H9 (cell line): ENCODE results near the gene GPR146. TPM values are rescaled to one million over a fixed set of nuclear protein-coding genes. Genes with fewer than 3 reads are reported as not detected.
A peak's percentile ranks its signal among the peaks of the same experiment; 100 is the strongest.

Experiments used
- DNase-seq: peaks from one replicate; pipeline ENCODE4 v3.0.0-alpha.2; 2017
- H2AFZ ChIP-seq: one replicate; pipeline ENCODE4 v1.6.1; 2013; ENCODE audit warnings: mild to moderate bottlenecking, low read length, control low read depth, moderate library complexity
- H2AK5ac ChIP-seq: 2 replicates; pipeline ENCODE4 v1.6.1; 2013; ENCODE audit warnings: low read length, control low read depth, mixed read lengths; ENCODE audit not compliant: insufficient read length
- H2BK120ac ChIP-seq: one replicate; pipeline ENCODE4 v1.6.1; 2013; ENCODE audit warnings: low read depth, mild to moderate bottlenecking, low read length, control low read depth, inconsistent platforms; ENCODE audit not compliant: poor library complexity, severe bottlenecking
- H2BK12ac ChIP-seq: 2 replicates; pipeline ENCODE4 v1.6.1; 2013; ENCODE audit warnings: low read length, control low read depth, mixed read lengths, low read depth; ENCODE audit not compliant: insufficient read length
- H2BK15ac ChIP-seq: 2 replicates; pipeline ENCODE4 v1.6.1; 2013; ENCODE audit warnings: low read depth, low read length, control low read depth
- H2BK20ac ChIP-seq: one replicate; pipeline ENCODE4 v1.6.1; 2013; ENCODE audit warnings: low read depth, mild to moderate bottlenecking, low read length, control low read depth, inconsistent platforms; ENCODE audit not compliant: poor library complexity, severe bottlenecking
- H2BK5ac ChIP-seq: 2 replicates; pipeline ENCODE4 v1.6.1; 2013; ENCODE audit warnings: low read length, control low read depth, mixed read lengths; ENCODE audit not compliant: insufficient read length
- H3K14ac ChIP-seq: 2 replicates; pipeline ENCODE4 v1.6.1; 2013; ENCODE audit warnings: low read length, control low read depth; ENCODE audit not compliant: insufficient read depth
- H3K18ac ChIP-seq: 2 replicates; pipeline ENCODE4 v1.6.1; 2013; ENCODE audit warnings: low read depth, mild to moderate bottlenecking, mixed read lengths, low read length, control low read depth; ENCODE audit not compliant: insufficient read length
- H3K23ac ChIP-seq: 2 replicates; pipeline ENCODE4 v1.6.1; 2013; ENCODE audit warnings: low read length, control low read depth, mixed read lengths, low read depth; ENCODE audit not compliant: insufficient read length
- H3K23me2 ChIP-seq: 2 replicates; pipeline ENCODE4 v1.6.1; 2013; ENCODE audit warnings: low read depth, mild to moderate bottlenecking, mixed read lengths, low read length, control low read depth; ENCODE audit not compliant: insufficient read length, poor library complexity, severe bottlenecking
- H3K27ac ChIP-seq: 2 replicates; pipeline ENCODE4 v1.5.1; 2013; ENCODE audit warnings: low read length, control low read depth, mixed read lengths, low read depth; ENCODE audit not compliant: insufficient read length
- H3K27me3 ChIP-seq: 2 replicates; pipeline ENCODE4 v1.6.1; 2013; ENCODE audit warnings: low read length, control low read depth, inconsistent platforms; ENCODE audit not compliant: insufficient read depth
- H3K4ac ChIP-seq: 2 replicates; pipeline ENCODE4 v1.6.1; 2013; ENCODE audit warnings: low read depth, mild to moderate bottlenecking, control low read depth, inconsistent platforms, low read length, moderate library complexity
- H3K4me1 ChIP-seq: 2 replicates; pipeline ENCODE4 v1.6.1; 2013; ENCODE audit warnings: low read length, control low read depth, inconsistent platforms; ENCODE audit not compliant: insufficient read depth
- H3K4me2 ChIP-seq: 2 replicates; pipeline ENCODE4 v1.6.1; 2013; ENCODE audit warnings: low read length, control low read depth, mixed read lengths; ENCODE audit not compliant: insufficient read length, insufficient read depth
- H3K56ac ChIP-seq: 2 replicates; pipeline ENCODE4 v1.6.1; 2013; ENCODE audit warnings: low read depth, mild to moderate bottlenecking, mixed read lengths, low read length, control low read depth; ENCODE audit not compliant: insufficient read length
- H3K79me1 ChIP-seq: 2 replicates; pipeline ENCODE4 v1.6.1; 2013; ENCODE audit warnings: low read depth, mild to moderate bottlenecking, moderate library complexity, low read length, control low read depth, inconsistent platforms; ENCODE audit not compliant: insufficient read depth, poor library complexity, severe bottlenecking
- H3K79me2 ChIP-seq: 2 replicates; pipeline ENCODE4 v1.6.1; 2013; ENCODE audit warnings: low read length, control low read depth, inconsistent platforms; ENCODE audit not compliant: insufficient read depth
- H3K9ac ChIP-seq: 2 replicates; pipeline ENCODE4 v1.6.1; 2013; ENCODE audit warnings: low read length, control low read depth, mixed read lengths; ENCODE audit not compliant: insufficient read length; ENCODE audit errors: extremely low read depth
- H3K9me3 ChIP-seq: one replicate; pipeline ENCODE4 v1.6.1; 2013; ENCODE audit warnings: low read depth, low read length, inconsistent platforms; ENCODE audit not compliant: control insufficient read depth
- H3T11ph ChIP-seq: one replicate; pipeline ENCODE4 v1.6.1; 2013; ENCODE audit warnings: mild to moderate bottlenecking, low read length, control low read depth, inconsistent platforms
- H4K20me1 ChIP-seq: one replicate; pipeline ENCODE4 v1.6.1; 2013; ENCODE audit not compliant: control insufficient read depth, insufficient read length, insufficient read depth
- H4K5ac ChIP-seq: 2 replicates; pipeline ENCODE4 v1.6.1; 2013; ENCODE audit warnings: low read depth, mild to moderate bottlenecking, mixed read lengths, low read length, control low read depth; ENCODE audit not compliant: insufficient read length
- H4K8ac ChIP-seq: replicated peaks from 2 replicates; pipeline ENCODE4 v1.6.1; 2013; ENCODE audit warnings: low read length, control low read depth, mixed read lengths, low read depth; ENCODE audit not compliant: insufficient read length
- H4K91ac ChIP-seq: 2 replicates; pipeline ENCODE4 v1.6.1; 2013; ENCODE audit warnings: low read depth, mild to moderate bottlenecking, moderate library complexity, mixed read lengths, low read length, control low read depth; ENCODE audit not compliant: insufficient read length
- H3K27ac Mint-ChIP-seq, 3 experiments: 2 replicates in 2 of 3; 3 replicates in 1 of 3; pipeline ENCODE4 v1.8.0; 2020 to 2021; ENCODE audit warnings: mixed read lengths in 3 of 3, mild to moderate bottlenecking in 1 of 3, moderate library complexity in 1 of 3
- H3K27me3 Mint-ChIP-seq: 2 replicates; pipeline ENCODE4 v1.8.0; 2021; ENCODE audit warnings: low read depth, mild to moderate bottlenecking, moderate library complexity, mixed read lengths
- H3K36me3 Mint-ChIP-seq, 3 experiments: 2 replicates in 2 of 3; 3 replicates in 1 of 3; pipeline ENCODE4 v1.8.0; 2020 to 2021; ENCODE audit warnings: low read depth in 3 of 3, mixed read lengths in 3 of 3; ENCODE audit not compliant: insufficient read depth in 1 of 3
- H3K4me1 Mint-ChIP-seq, 2 experiments: 2 replicates each; pipeline ENCODE4 v1.8.0; 2020; ENCODE audit warnings: mixed read lengths in 2 of 2
- H3K4me3 Mint-ChIP-seq, 2 experiments: 2 replicates in 1 of 2; 3 replicates in 1 of 2; pipeline ENCODE4 v1.8.0; 2020 to 2021; ENCODE audit warnings: mild to moderate bottlenecking in 2 of 2, mixed read lengths in 2 of 2, moderate library complexity in 1 of 2
- H3K9me3 Mint-ChIP-seq, 2 experiments: 2 replicates in 1 of 2; 3 replicates in 1 of 2; pipeline ENCODE4 v1.8.0; 2020; ENCODE audit warnings: mild to moderate bottlenecking in 2 of 2, mixed read lengths in 2 of 2, moderate library complexity in 1 of 2
- CTCF ChIP-seq: fragments of 200-600 bp; sonication (generic); conservative IDR thresholded peaks from 3 replicates; pipeline ENCODE4 v1.8.0; 2021; ENCODE audit warnings: antibody characterized with exemption, mild to moderate bottlenecking
- whole genome bisulfite sequencing: extraction: QIAGEN DNeasy Blood & Tissue Kit; methylation state at CpG from one replicate; pipeline ENCODE4 v1.1.7; 2013; ENCODE audit warnings: missing lambda C conversion rate, low lambda C conversion rate, mixed read lengths; ENCODE audit not compliant: insufficient read length; ENCODE audit errors: extremely low coverage; 5-methylcytosine and 5-hydroxymethylcytosine counted together
- total RNA-seq: library from RNA; stranded (reverse); gene quantifications from 2 replicates; pipeline ENCODE4 v1.2.1, GENCODE V29; 2021

GPR146 gene
- total RNA-seq, 1 experiment from 2014 or later: 1.4 TPM

GRCh38 chr7:1070544-1071011 is 26.2 kb downstream of the GPR146 start:
- Mint-ChIP-seq H3K9me3 (peaks cover 10 to 14% of the 10 kb centered on the region in 2 experiments), H3K4me3 (no peak overlapping the region), H3K27ac (peak overlapping the region in 1 of 3 experiments; percentile 79; a peak in 2 of 7 replicates), H3K27me3 (peaks cover 6% of the 10 kb centered on the region), H3K4me1 (peaks cover 3 to 10% of the 10 kb centered on the region in 2 experiments), H3K36me3 (peaks cover 4 to 9% (median 9%) of the 10 kb centered on the region in 3 experiments; a peak in 6 of 7 replicates)
- Histone ChIP-seq H2BK120ac (no peak overlapping the region), H3K4me2 (no peak overlapping the region), H3K4me1 (no peaks in the 10 kb centered on the region), H3K9me3 (no peaks in the 10 kb centered on the region), H3K79me2 (no peaks in the 10 kb centered on the region), H3K4ac (no peak overlapping the region), H2AK5ac (no peak overlapping the region), H3K27ac (no peak overlapping the region), H2BK5ac (no peak overlapping the region), H2BK20ac (no peak overlapping the region), H3K14ac (no peak overlapping the region), H2BK15ac (no peak overlapping the region), H3K27me3 (no peaks in the 10 kb centered on the region), H3K56ac (no peak overlapping the region), H3T11ph (no peak overlapping the region), H4K8ac (peak overlapping the region; percentile 1), H3K9ac (no peak overlapping the region), H3K18ac (no peak overlapping the region), H2AFZ (no peak overlapping the region), H4K20me1 (peaks cover 5% of the 10 kb centered on the region), H3K23me2 (no peaks in the 10 kb centered on the region), H3K23ac (no peak overlapping the region), H4K91ac (no peak overlapping the region), H3K79me1 (no peaks in the 10 kb centered on the region), H4K5ac (no peak overlapping the region), H2BK12ac (no peak overlapping the region)
- no CpG with 5 or more reads among the region's 42 CpGs for WGBS
- TF ChIP-seq CTCF: no peak
- DNase-seq: no peak
